HL-60 (cell line): ENCODE measurements around the gene DPF3.

Experiments
- DNase-seq, 2 experiments: peaks; one replicate each; pipeline ENCODE4 v3.0.0-alpha.2; 2010 to 2020; ENCODE audit warnings: low read depth in 1 of 2, low spot score in 1 of 2
- H3K27ac ChIP-seq: fragments of 250-450 bp; sonication (Bioruptor Pico); replicated peaks from 2 replicates; pipeline ENCODE4 v1.5.1; 2020; ENCODE audit warnings: mild to moderate bottlenecking, moderate library complexity
- H3K27me3 ChIP-seq: fragments of 250-450 bp; sonication (Bioruptor Pico); 2 replicates; pipeline ENCODE4 v1.5.1; 2021; ENCODE audit warnings: mild to moderate bottlenecking, moderate library complexity; ENCODE audit not compliant: insufficient read depth, poor library complexity, severe bottlenecking
- H3K4me3 ChIP-seq: replicated peaks from 2 replicates; pipeline ENCODE4 v1.5.1; 2011; ENCODE audit warnings: mild to moderate bottlenecking, control low read depth, low read length; ENCODE audit not compliant: insufficient read depth
- CTCF ChIP-seq: IDR thresholded peaks from one replicate; pipeline ENCODE4 v1.5.1; 2011; ENCODE audit warnings: low read length, control low read depth, inconsistent platforms; ENCODE audit not compliant: insufficient read depth
- GABPA ChIP-seq: IDR thresholded peaks from 2 replicates; pipeline ENCODE4 v1.6.1; 2012; ENCODE audit warnings: low read depth
- POLR2AphosphoS5 ChIP-seq: IDR thresholded peaks from 2 replicates; pipeline ENCODE4 v1.6.1; 2012; ENCODE audit warnings: low read depth
- REST ChIP-seq: IDR thresholded peaks from 2 replicates; pipeline ENCODE4 v1.6.1; 2012; ENCODE audit warnings: low read depth; ENCODE audit not compliant: insufficient replicate concordance
- SPI1 ChIP-seq: IDR thresholded peaks from 2 replicates; pipeline ENCODE4 v1.6.1; 2012; ENCODE audit warnings: low read depth, mild to moderate bottlenecking, borderline replicate concordance

Gene DPF3

DNA sequence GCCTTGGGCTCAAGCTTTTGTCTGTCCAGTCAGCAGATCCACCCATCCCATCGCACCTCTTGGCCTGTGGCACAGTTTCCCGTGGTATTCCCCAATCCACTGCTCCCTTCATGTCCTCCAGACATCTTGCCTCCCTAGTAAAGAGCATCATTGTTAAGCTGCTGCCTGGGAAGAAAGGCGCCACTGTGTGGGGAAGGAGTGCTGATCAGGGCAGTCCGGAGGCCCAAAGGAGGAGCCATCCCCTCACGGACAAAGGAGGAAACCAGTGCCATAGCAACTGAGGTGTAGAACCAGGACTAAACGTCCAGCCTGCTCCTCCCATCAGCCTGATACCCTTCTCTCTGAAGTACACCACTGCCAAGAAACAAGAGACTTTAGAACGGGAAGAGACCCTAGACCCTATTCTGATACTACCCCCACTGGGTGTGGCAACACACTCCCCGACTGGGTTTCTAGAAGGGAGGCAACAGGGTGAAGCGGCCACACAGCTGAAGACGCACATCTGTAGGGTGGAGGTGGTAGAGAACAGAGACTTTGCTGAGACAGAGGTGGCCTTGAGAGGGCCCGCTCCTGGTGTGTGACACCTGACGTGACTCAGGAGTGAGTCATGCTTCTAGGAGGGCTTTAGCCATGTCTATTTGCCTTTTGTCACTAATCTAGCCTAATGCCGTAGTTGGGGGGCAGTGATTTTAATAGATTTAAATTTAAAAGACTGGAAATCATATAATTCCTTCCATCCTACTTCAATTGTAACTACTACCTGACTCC, 185.0 kb downstream of the DPF3 start:
- Histone ChIP-seq H3K27ac (no peak overlapping the region), H3K4me3 (no peak overlapping the region), H3K27me3 (no peaks in the 10 kb centered on the region)
- TF ChIP-seq POLR2AphosphoS5 (no peak), REST (no peak), GABPA (no peak), CTCF (no peak), SPI1 (no peak)
- DNase-seq, result no peak

DNA sequence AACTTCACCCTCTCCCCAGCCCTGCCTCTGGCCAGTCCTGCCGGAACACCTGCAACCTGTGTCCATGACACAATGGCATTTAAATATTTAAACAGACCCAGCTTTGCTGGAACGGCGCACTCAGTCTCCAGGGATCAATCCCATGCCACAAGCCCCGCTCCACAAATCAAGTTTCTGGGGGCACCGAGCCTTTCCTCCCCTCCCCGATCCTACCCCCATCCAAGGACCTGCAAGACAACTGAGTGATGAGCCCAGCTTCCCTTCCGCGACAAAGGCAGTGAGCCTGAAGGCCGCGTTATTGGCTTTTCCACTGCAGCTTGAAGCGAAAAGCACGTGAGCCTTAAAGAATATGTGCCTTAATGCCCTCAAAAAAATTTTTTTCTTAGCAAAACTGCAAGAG, 185.7 kb downstream of the DPF3 start:
- no peak for DNase-seq
- TF ChIP-seq GABPA (no peak), POLR2AphosphoS5 (no peak), SPI1 (no peak), CTCF (no peak), REST (no peak)
- no peak overlapping the region for H3K27ac ChIP-seq
- H3K27me3 ChIP-seq, result no peaks in the 10 kb centered on the region
- no peak overlapping the region for H3K4me3 ChIP-seq

DNA sequence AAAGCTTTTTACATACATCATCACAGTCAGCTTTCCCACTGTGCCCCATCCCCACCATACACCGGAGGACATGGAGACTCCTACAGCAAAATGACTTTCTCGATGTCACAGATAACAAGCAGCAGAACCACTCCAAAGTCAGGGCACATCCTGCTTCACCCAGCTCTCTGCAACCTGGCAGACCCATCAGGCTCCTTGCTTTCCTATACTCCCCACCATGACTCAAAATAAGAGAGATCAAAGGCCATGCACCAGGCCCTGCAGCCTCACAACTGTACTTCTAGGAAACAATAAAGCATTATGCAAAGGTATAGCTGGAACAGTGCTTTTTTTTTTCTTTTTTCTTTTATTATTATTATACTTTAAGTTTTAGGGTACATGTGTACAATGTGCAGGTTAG, 187.4 kb downstream of the DPF3 start:
- Histone ChIP-seq H3K27me3 (no peaks in the 10 kb centered on the region), H3K4me3 (no peak overlapping the region), H3K27ac (no peak overlapping the region)
- DNase-seq, result no peak
- TF ChIP-seq POLR2AphosphoS5, result no peak
- TF ChIP-seq SPI1, result no peak
- no peak for TF ChIP-seq REST
- no peak for TF ChIP-seq CTCF
- no peak for TF ChIP-seq GABPA
